Measurements from ENCODE around the gene AK8. TPM values are rescaled to one million over a fixed set of nuclear protein-coding genes. Genes with fewer than 3 reads are reported as not detected.

Gene AK8
- total and polyA plus RNA-seq, 9 donors: 0.36 to 9.8 (median 1.6) TPM

DNA sequence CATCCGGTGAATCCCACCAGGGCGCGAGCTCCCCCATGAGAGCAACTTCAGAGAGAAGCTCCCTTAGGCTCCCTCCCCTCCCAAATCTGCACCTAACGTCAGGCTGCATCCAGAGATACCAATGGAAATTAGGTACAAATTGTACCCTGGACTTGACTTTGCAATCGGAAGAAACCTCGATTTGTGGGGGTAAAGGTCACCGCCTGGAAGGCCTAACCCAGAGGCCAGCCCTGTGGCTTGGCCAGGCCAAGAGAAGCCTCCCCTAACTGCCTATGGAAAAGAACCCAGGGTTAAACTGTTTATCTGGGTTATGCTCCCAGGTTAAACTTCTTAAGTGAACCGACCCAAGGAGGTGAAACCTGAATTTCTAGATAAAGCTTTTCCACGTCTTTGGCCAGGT, 127.4 kb downstream of the AK8 start:
- H3K4me3 ChIP-seq: no peak overlapping the region
- WGBS, 3 donors: 79 to 83% (median 81%) methylated on average over 9 of the region's 9 CpGs
- no peaks in the 10 kb centered on the region for H3K4me1 ChIP-seq (ENCODE audit: insufficient read depth)
- intact Hi-C loops (cut with DNase I): no loop called here
- TF ChIP-seq EP300 (IDR thresholded peaks at IDR 0.05) (no peak), POLR2A (IDR thresholded peaks at IDR 0.05) (no peak)
- TF ChIP-seq, protein P1, sequence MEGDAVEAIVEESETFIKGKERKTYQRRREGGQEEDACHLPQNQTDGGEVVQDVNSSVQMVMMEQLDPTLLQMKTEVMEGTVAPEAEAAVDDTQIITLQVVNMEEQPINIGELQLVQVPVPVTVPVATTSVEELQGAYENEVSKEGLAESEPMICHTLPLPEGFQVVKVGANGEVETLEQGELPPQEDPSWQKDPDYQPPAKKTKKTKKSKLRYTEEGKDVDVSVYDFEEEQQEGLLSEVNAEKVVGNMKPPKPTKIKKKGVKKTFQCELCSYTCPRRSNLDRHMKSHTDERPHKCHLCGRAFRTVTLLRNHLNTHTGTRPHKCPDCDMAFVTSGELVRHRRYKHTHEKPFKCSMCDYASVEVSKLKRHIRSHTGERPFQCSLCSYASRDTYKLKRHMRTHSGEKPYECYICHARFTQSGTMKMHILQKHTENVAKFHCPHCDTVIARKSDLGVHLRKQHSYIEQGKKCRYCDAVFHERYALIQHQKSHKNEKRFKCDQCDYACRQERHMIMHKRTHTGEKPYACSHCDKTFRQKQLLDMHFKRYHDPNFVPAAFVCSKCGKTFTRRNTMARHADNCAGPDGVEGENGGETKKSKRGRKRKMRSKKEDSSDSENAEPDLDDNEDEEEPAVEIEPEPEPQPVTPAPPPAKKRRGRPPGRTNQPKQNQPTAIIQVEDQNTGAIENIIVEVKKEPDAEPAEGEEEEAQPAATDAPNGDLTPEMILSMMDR (IDR thresholded peaks at IDR 0.05): no peak
- DNase-seq: no peak
- no peaks in the 10 kb centered on the region for H3K9me3 ChIP-seq
- H3K36me3 ChIP-seq: no peaks in the 10 kb centered on the region
- H3K27ac ChIP-seq: no peak overlapping the region
- no peaks in the 10 kb centered on the region for H3K27me3 ChIP-seq

DNA sequence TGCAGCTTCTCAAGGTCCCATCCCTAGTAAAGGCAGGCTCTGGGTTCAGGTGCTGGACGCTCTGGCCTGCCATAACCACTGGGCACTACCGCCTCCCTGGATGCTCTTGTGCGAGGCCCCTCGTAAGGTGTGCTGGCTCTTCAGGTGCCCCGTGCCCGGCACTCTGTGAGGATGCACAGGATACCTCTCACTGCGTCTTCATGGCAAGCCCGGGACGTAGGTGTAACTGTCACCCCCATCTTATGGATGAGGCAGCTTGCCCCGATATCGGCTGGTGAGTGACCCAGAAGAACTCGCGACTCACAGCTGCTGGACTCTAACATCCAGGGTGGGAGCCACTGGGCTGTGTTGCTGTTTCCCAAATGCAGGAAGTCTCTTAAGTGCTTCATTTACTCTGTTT, 128.8 kb downstream of the AK8 start:
- Histone ChIP-seq H3K4me1 (ENCODE audit: insufficient read depth) (no peaks in the 10 kb centered on the region), H3K4me3 (no peak overlapping the region), H3K36me3 (no peaks in the 10 kb centered on the region), H3K27ac (no peak overlapping the region), H3K9me3 (no peaks in the 10 kb centered on the region), H3K27me3 (no peaks in the 10 kb centered on the region)
- WGBS, 3 donors: 85 to 93% (median 86%) methylated on average over 13 of the region's 13 CpGs
- DNase-seq: no peak
- TF ChIP-seq POLR2A (IDR thresholded peaks at IDR 0.05) (no peak), EP300 (IDR thresholded peaks at IDR 0.05) (no peak)
- TF ChIP-seq, protein P1 (IDR thresholded peaks at IDR 0.05): no peak
- intact Hi-C loops (cut with DNase I): no loop called here

DNA sequence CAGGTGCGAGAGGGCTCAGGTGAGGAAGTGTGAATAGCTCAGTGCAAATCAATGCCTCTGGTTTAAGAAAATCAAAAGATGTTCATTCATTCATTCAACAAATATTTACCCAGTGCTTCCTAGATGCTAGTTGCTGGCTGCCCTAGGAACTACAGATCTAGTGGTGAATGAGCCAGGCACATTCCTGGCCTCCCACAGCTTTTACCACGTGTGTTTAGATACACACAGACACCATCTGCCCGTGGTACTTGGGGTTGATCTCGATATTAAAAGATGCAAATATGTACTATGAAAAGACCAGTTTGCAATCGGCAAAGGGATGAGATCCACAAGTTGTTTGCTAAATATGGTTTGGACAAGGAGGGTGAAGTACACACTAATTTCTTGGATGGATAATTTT, 129.6 kb downstream of the AK8 start:
- H3K27ac ChIP-seq: no peak overlapping the region
- no peaks in the 10 kb centered on the region for H3K36me3 ChIP-seq
- no peaks in the 10 kb centered on the region for H3K27me3 ChIP-seq
- WGBS, 3 donors: 47 to 50% (median 47%) methylated on average over 5 of the region's 5 CpGs
- intact Hi-C loops (cut with DNase I): no loop called here
- no peak overlapping the region for H3K4me3 ChIP-seq
- no peak for DNase-seq
- no peaks in the 10 kb centered on the region for H3K9me3 ChIP-seq
- TF ChIP-seq, protein P1 (IDR thresholded peaks at IDR 0.05): no peak
- TF ChIP-seq POLR2A (IDR thresholded peaks at IDR 0.05) (no peak), EP300 (IDR thresholded peaks at IDR 0.05) (no peak)
- H3K4me1 ChIP-seq (ENCODE audit: insufficient read depth): no peaks in the 10 kb centered on the region

DNA sequence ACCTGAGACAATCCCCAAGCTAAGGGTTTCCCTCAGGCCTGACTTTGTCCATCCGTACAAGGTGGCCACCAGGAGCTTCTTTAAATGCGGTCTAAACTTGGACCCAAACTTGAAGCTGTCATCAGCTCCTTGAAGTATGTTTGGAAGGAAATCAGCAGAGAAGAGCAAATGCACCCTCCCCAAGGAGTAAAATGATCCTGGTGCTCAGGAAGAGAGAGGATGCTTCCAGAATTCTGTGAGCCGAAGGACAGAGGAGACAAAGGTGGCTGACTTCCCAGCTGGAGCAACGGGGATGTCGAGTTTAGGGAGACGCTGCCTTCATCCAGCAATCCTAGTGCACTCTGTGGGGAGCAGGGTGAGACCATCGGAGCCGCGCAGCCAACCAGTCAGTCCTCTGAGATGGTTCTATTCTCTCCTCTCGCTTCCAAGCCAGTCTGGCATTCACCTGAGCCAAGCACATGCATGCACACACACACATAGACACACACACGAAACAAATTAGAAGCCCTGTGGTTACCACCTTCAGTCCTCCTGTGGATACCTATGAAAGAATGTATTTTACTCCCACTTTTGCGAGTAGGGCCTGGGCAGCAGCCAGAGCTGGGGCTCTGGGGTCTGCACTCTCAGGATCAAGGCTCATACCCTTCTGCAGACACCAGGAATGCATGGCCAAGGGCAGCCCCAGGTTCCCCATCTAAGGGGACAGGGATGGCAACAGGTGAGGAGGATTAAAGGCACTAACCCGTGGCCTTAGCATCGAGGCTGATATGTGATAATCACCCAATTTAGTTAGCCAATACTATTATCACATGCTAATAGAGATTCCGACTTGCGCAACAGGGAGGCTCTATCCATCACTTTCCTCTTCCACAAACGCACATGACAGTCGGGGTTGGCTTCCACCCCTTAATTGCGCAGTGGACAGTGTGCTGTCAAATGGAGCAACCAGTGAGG, 132.1 kb downstream of the AK8 start:
- no peaks in the 10 kb centered on the region for H3K36me3 ChIP-seq
- H3K4me1 ChIP-seq (ENCODE audit: insufficient read depth): no peaks in the 10 kb centered on the region
- H3K27me3 ChIP-seq: no peaks in the 10 kb centered on the region
- TF ChIP-seq POLR2A (IDR thresholded peaks at IDR 0.05) (no peak), EP300 (IDR thresholded peaks at IDR 0.05) (no peak)
- TF ChIP-seq, protein P1 (IDR thresholded peaks at IDR 0.05): no peak
- intact Hi-C loops (cut with DNase I): no loop called here
- no peak for DNase-seq
- no peak overlapping the region for H3K27ac ChIP-seq
- 88 to 93% (median 88%) methylated on average over 19 of the region's 19 CpGs for WGBS, 3 donors
- H3K9me3 ChIP-seq: no peaks in the 10 kb centered on the region
- H3K4me3 ChIP-seq: no peak overlapping the region

Measured in ovary (tissue), 9 donors.